Duodenal mucosa (tissue), 2 donors: ENCODE measurements around the gene B4GALNT2.
A peak's percentile ranks its signal among the peaks of the same experiment; 100 is the strongest.
"Not testable (repeated sequence)": the region's sequence is repeated elsewhere in the genome, so short reads cannot be mapped to it uniquely, and the experiment has no call there.

Source experiments
- H3K27ac ChIP-seq: one replicate; pipeline ENCODE4 v1.7.0; 2013; ENCODE audit warnings: low read depth, low read length
- H3K27me3 ChIP-seq, 2 donors: one replicate each; pipeline ENCODE4 v1.7.0; 2013; ENCODE audit warnings: low read length in 2 of 2, control low read depth in 1 of 2; ENCODE audit not compliant: insufficient read depth in 2 of 2, control insufficient read depth in 1 of 2
- H3K36me3 ChIP-seq, 2 donors: one replicate each; pipeline ENCODE4 v1.7.0; 2013; ENCODE audit warnings: low read length in 2 of 2, control low read depth in 1 of 2; ENCODE audit not compliant: insufficient read depth in 2 of 2, control insufficient read depth in 1 of 2
- H3K4me1 ChIP-seq, 2 donors: one replicate each; pipeline ENCODE4 v1.7.0; 2013; ENCODE audit warnings: low read length in 2 of 2, control low read depth in 1 of 2; ENCODE audit not compliant: insufficient read depth in 2 of 2, control insufficient read depth in 1 of 2
- H3K4me3 ChIP-seq, 2 donors: one replicate each; pipeline ENCODE4 v1.7.0; 2013; ENCODE audit warnings: low read length in 2 of 2, low read depth in 1 of 2
- H3K9ac ChIP-seq, 2 donors: one replicate each; pipeline ENCODE4 v1.7.0; 2013; ENCODE audit warnings: low read length in 2 of 2, low read depth in 1 of 2
- H3K9me3 ChIP-seq, 2 donors: one replicate each; pipeline ENCODE4 v1.7.0; 2013; ENCODE audit warnings: low read length in 2 of 2, control low read depth in 1 of 2; ENCODE audit not compliant: control insufficient read depth in 1 of 2

The B4GALNT2 gene

GRCh38 chr17:49132699-49133364, at the start of gene B4GALNT2:
Gene B4GALNT2, plus strand, starts transcription at chr17:49132769. Its CDS starts 24 bp downstream, at chr17:49132793.
- Histone ChIP-seq H3K9me3 (no peaks in the 10 kb centered on the region), H3K9ac (peak within 1 kb of the TSS in 1 of 2 donors; percentile 3), H3K4me3 (peak within 1 kb of the TSS; percentile 56 to 59), H3K27me3 (peaks cover 22 to 29% of the 10 kb centered on the region in 2 donors), H3K36me3 (no peaks in the 10 kb centered on the region), H3K4me1 (peaks cover 6 to 12% of the 10 kb centered on the region in 2 donors), H3K27ac (no peak within 1 kb of the TSS)

- not testable (repeated sequence) for H3K27ac ChIP-seq, H3K36me3 ChIP-seq, H3K4me3 ChIP-seq, H3K9ac ChIP-seq, H3K9me3 ChIP-seq, H3K27me3 ChIP-seq
- peaks cover 0 to 16% of the 10 kb centered on the region in 2 donors for H3K4me1 ChIP-seq
Observed at GRCh38 chr17:49085046-49085445, 47.5 kb upstream of the B4GALNT2 start.

GRCh38 chr17:49085565-49086315, 46.8 kb upstream of the B4GALNT2 start:
- Histone ChIP-seq H3K27ac (no peak overlapping the region), H3K9me3 (no peaks in the 10 kb centered on the region), H3K27me3 (no peaks in the 10 kb centered on the region), H3K36me3 (no peaks in the 10 kb centered on the region), H3K4me1 (peaks cover 0 to 16% of the 10 kb centered on the region in 2 donors), H3K4me3 (no peak overlapping the region), H3K9ac (no peak overlapping the region)

- Histone ChIP-seq H3K9me3 (no peaks in the 10 kb centered on the region), H3K36me3 (no peaks in the 10 kb centered on the region), H3K27ac (no peak overlapping the region), H3K27me3 (no peaks in the 10 kb centered on the region), H3K9ac (no peak overlapping the region), H3K4me1 (peaks cover 0 to 16% of the 10 kb centered on the region in 2 donors), H3K4me3 (no peak overlapping the region)
Observed at GRCh38 chr17:49086316-49086605, 46.3 kb upstream of the B4GALNT2 start.

- Histone ChIP-seq H3K4me1 (peaks cover 0 to 16% of the 10 kb centered on the region in 2 donors), H3K36me3 (no peaks in the 10 kb centered on the region), H3K9ac (no peak overlapping the region), H3K27ac (no peak overlapping the region), H3K9me3 (no peaks in the 10 kb centered on the region), H3K27me3 (no peaks in the 10 kb centered on the region), H3K4me3 (no peak overlapping the region)
Observed at GRCh38 chr17:49086649-49087048, 45.9 kb upstream of the B4GALNT2 start.

GRCh38 chr17:49089094-49089493, 43.5 kb upstream of the B4GALNT2 start:
- Histone ChIP-seq H3K27me3 (no peaks in the 10 kb centered on the region), H3K9ac (no peak overlapping the region), H3K4me1 (peaks cover 0 to 16% of the 10 kb centered on the region in 2 donors), H3K4me3 (no peak overlapping the region), H3K36me3 (no peaks in the 10 kb centered on the region), H3K27ac (no peak overlapping the region), H3K9me3 (no peaks in the 10 kb centered on the region)

- Histone ChIP-seq H3K9ac (no peak overlapping the region), H3K4me1 (peaks cover 0 to 9% of the 10 kb centered on the region in 2 donors), H3K27me3 (no peaks in the 10 kb centered on the region), H3K36me3 (no peaks in the 10 kb centered on the region), H3K27ac (no peak overlapping the region), H3K9me3 (no peaks in the 10 kb centered on the region), H3K4me3 (no peak overlapping the region)
Observed at GRCh38 chr17:49090878-49091594, 41.5 kb upstream of the B4GALNT2 start.

GRCh38 chr17:49093131-49093530, 39.4 kb upstream of the B4GALNT2 start:
- Histone ChIP-seq H3K9me3 (no peaks in the 10 kb centered on the region), H3K9ac (no peak overlapping the region), H3K4me1 (no peaks in the 10 kb centered on the region), H3K36me3 (no peaks in the 10 kb centered on the region), H3K27ac (no peak overlapping the region), H3K27me3 (no peaks in the 10 kb centered on the region), H3K4me3 (no peak overlapping the region)

GRCh38 chr17:49100601-49101000, 32.0 kb upstream of the B4GALNT2 start:
- Histone ChIP-seq H3K9me3 (no peaks in the 10 kb centered on the region), H3K27me3 (no peaks in the 10 kb centered on the region), H3K4me3 (no peak overlapping the region), H3K4me1 (peaks cover 9 to 14% of the 10 kb centered on the region in 2 donors), H3K27ac (no peak overlapping the region), H3K9ac (no peak overlapping the region), H3K36me3 (no peaks in the 10 kb centered on the region)

- Histone ChIP-seq H3K4me3 (no peak overlapping the region), H3K36me3 (no peaks in the 10 kb centered on the region), H3K4me1 (peaks cover 9 to 19% of the 10 kb centered on the region in 2 donors), H3K27me3 (no peaks in the 10 kb centered on the region), H3K9ac (no peak overlapping the region), H3K27ac (no peak overlapping the region), H3K9me3 (no peaks in the 10 kb centered on the region)
Observed at GRCh38 chr17:49101054-49101534, 31.5 kb upstream of the B4GALNT2 start.
